SK-N-SH (cell line): ENCODE measurements around the gene ADRA2B.

Experiments used
- EP300 ChIP-seq, 2 experiments: IDR thresholded peaks; 2 replicates each; pipeline versions ENCODE4 v1.4.0 to v1.6.1; 2012; ENCODE audit warnings: borderline replicate concordance in 1 of 2, low read depth in 1 of 2, low read length in 1 of 2
- EZH2phosphoT487 ChIP-seq: fragments of 200-600 bp; sonication (generic); IDR thresholded peaks from 2 replicates; pipeline ENCODE4 v1.6.1; 2017; ENCODE audit warnings: low read depth, mixed run types, mild to moderate bottlenecking, antibody characterized with exemption, moderate library complexity, borderline replicate concordance
- GABPA ChIP-seq: IDR thresholded peaks from 2 replicates; pipeline ENCODE4 v1.4.0; 2012; ENCODE audit warnings: low read depth, mild to moderate bottlenecking
- NFIC ChIP-seq: IDR thresholded peaks from 2 replicates; pipeline ENCODE4 v1.4.0; 2012; ENCODE audit warnings: borderline replicate concordance
- NRF1 ChIP-seq: IDR thresholded peaks from 2 replicates; pipeline ENCODE4 v1.6.1; 2012; ENCODE audit warnings: low read depth, mild to moderate bottlenecking, low read length
- POLR2AphosphoS5 ChIP-seq: IDR thresholded peaks from 2 replicates; pipeline ENCODE4 v1.6.1; 2012; ENCODE audit warnings: low read depth, low read length
- RAD21 ChIP-seq: IDR thresholded peaks from 2 replicates; pipeline ENCODE4 v1.6.1; 2012; ENCODE audit warnings: mild to moderate bottlenecking, low read length
- SMC3 ChIP-seq: IDR thresholded peaks from 2 replicates; pipeline ENCODE4 v1.6.1; 2012; ENCODE audit warnings: low read depth, low read length, improper control_type of control experiment
- TAF1 ChIP-seq: IDR thresholded peaks from 2 replicates; pipeline ENCODE4 v1.6.1; 2012; ENCODE audit warnings: low read depth, mild to moderate bottlenecking, low read length, moderate library complexity, borderline replicate concordance
- YY1 ChIP-seq: IDR thresholded peaks from 2 replicates; pipeline ENCODE4 v1.4.0; 2012; ENCODE audit warnings: low read depth, mild to moderate bottlenecking
- TF ChIP-seq, protein P1 (sequence below): fragments of 200-600 bp; sonication (generic); IDR thresholded peaks from 2 replicates; pipeline ENCODE4 v1.6.1; 2017; ENCODE audit warnings: antibody characterized with exemption, mild to moderate bottlenecking, moderate library complexity

DNA sequence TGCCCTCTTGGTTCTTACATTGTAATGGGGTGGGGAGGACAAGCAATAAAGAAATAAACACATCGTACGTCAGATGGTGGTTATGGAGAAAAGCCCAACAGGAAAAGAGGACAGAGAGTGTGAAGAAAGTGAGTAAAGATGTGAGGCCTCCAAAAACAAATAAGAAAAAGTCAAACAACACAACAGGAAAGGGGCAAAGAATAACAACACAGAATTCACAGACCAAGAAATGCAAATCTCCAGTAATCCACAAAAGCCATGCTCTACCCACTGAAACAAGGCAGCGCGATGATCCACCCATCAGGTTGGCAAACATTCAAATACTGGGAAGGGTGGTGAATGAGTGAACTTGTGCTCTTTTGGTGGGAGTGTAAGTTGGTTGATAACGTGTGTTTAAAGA is 45.5 kb upstream of the ADRA2B start:
- TF ChIP-seq EP300 (IDR thresholded peaks at IDR 0.05; ENCODE audit: borderline replicate concordance in 1 of 2, low read depth in 1 of 2, low read length in 1 of 2) (no peak), SMC3 (no peak), NRF1 (no peak), RAD21 (no peak), TAF1 (no peak), YY1 (no peak), EZH2phosphoT487 (no peak), POLR2AphosphoS5 (no peak), NFIC (no peak), GABPA (no peak)
- TF ChIP-seq, protein P1, sequence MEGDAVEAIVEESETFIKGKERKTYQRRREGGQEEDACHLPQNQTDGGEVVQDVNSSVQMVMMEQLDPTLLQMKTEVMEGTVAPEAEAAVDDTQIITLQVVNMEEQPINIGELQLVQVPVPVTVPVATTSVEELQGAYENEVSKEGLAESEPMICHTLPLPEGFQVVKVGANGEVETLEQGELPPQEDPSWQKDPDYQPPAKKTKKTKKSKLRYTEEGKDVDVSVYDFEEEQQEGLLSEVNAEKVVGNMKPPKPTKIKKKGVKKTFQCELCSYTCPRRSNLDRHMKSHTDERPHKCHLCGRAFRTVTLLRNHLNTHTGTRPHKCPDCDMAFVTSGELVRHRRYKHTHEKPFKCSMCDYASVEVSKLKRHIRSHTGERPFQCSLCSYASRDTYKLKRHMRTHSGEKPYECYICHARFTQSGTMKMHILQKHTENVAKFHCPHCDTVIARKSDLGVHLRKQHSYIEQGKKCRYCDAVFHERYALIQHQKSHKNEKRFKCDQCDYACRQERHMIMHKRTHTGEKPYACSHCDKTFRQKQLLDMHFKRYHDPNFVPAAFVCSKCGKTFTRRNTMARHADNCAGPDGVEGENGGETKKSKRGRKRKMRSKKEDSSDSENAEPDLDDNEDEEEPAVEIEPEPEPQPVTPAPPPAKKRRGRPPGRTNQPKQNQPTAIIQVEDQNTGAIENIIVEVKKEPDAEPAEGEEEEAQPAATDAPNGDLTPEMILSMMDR: no peak
